ENCODE measurements around the gene WFS1. TPM values are rescaled to one million over a fixed set of nuclear protein-coding genes. Genes with fewer than 3 reads are reported as not detected.

WFS1 gene
- total and polyA plus RNA-seq, 4 donors = 11.9 to 66.1 (median 53.1) TPM

DNA sequence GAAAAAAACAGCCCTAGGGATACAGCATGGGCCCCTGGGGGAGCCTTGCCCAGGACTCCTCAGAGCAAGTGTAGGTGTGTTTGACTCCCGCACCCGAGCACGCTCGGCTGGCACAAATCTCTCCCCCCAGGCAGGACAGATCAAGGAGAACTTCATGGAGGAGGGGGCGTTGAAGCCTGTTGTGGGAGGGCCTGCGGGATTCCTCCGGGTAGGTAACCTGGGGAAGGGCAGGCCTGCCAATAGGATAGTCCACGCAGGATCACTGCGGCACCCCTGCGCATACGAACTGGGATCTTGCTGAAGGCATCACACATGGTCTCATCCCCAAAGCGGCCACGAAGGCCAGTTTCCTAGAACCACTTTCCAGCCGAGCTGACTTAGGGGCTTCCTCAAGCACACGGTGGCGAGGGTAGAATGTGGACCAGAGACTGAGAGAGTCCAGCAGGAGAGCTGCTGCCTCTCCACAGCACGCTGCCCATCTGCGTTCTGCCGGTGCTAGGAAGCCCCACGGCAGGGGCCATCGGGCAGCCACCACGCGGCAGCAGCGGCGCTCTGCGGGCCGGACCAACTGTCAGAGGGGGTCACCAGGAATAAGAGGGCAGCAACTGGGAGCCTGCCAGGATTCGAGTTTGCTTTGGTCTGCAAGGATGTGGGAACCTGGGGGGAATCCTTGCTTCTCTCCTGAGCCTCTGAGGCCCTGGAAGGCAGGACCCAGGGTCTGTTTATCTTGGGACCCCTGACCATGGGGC, 56.8 kb downstream of the WFS1 start:
- Histone ChIP-seq H3K4me1 (ENCODE audit: control insufficient read depth in 1 of 2, insufficient read depth in 2 of 2, low read length in 2 of 2) (no peaks in the 10 kb centered on the region), H3K36me3 (ENCODE audit: control insufficient read depth in 1 of 2, insufficient read depth in 2 of 2, low read length in 1 of 2) (no peaks in the 10 kb centered on the region), H3K4me3 (ENCODE audit: low read length in 2 of 2) (no peak overlapping the region), H3K27me3 (ENCODE audit: control insufficient read depth in 1 of 2, insufficient read depth in 2 of 2, low read length in 1 of 2) (no peaks in the 10 kb centered on the region), H3K9me3 (ENCODE audit: control insufficient read depth, low read length) (peaks cover under 1% of the 10 kb centered on the region), H3K27ac (ENCODE audit: low read depth in 1 of 2, low read length in 2 of 2) (no peak overlapping the region)
- no peak for ATAC-seq (ENCODE audit: low FRiP score)
- intact Hi-C loops (cut with DNase I) = loop anchor here (1.0 kb wide), 3 partner anchors 62 to 76 kb away; no protein-coding TSS in a partner anchor
- DNase-seq = no peak
- 92% methylated on average over 28 of the region's 28 CpGs for WGBS, 2 donors

GRCh38 chr4:6327220-6327917, 57.7 kb downstream of the WFS1 start:
- H3K4me1 ChIP-seq (ENCODE audit: control insufficient read depth in 1 of 2, insufficient read depth in 2 of 2, low read length in 2 of 2) = no peaks in the 10 kb centered on the region
- H3K27ac ChIP-seq (ENCODE audit: low read depth in 1 of 2, low read length in 2 of 2) = no peak overlapping the region
- H3K27me3 ChIP-seq (ENCODE audit: control insufficient read depth in 1 of 2, insufficient read depth in 2 of 2, low read length in 1 of 2) = no peaks in the 10 kb centered on the region
- no peak overlapping the region for H3K4me3 ChIP-seq (ENCODE audit: low read length in 2 of 2)
- intact Hi-C loops (cut with DNase I) = loop anchor here (1.0 kb wide), 3 partner anchors 63 to 77 kb away; no protein-coding TSS in a partner anchor
- DNase-seq = peak; percentile 83 to 94
- no peaks in the 10 kb centered on the region for H3K36me3 ChIP-seq (ENCODE audit: control insufficient read depth in 1 of 2, insufficient read depth in 2 of 2, low read length in 1 of 2)
- WGBS, 2 donors = 19 to 26% methylated on average over 21 of the region's 21 CpGs
- peaks cover 1% of the 10 kb centered on the region for H3K9me3 ChIP-seq (ENCODE audit: control insufficient read depth, low read length)
- peak; percentile 86 for ATAC-seq (ENCODE audit: low FRiP score)

GRCh38 chr4:6328526-6328925, 58.9 kb downstream of the WFS1 start:
- H3K36me3 ChIP-seq (ENCODE audit: control insufficient read depth in 1 of 2, insufficient read depth in 2 of 2, low read length in 1 of 2) = no peaks in the 10 kb centered on the region
- H3K4me1 ChIP-seq (ENCODE audit: control insufficient read depth in 1 of 2, insufficient read depth in 2 of 2, low read length in 2 of 2) = no peaks in the 10 kb centered on the region
- intact Hi-C loops (cut with DNase I) = no loop called here
- no peak overlapping the region for H3K27ac ChIP-seq (ENCODE audit: low read depth in 1 of 2, low read length in 2 of 2)
- ATAC-seq (ENCODE audit: low FRiP score) (no peak), DNase-seq (no peak)
- peaks cover 1% of the 10 kb centered on the region for H3K9me3 ChIP-seq (ENCODE audit: control insufficient read depth, low read length)
- 85% methylated on average over 8 of the region's 8 CpGs for WGBS, 2 donors
- no peaks in the 10 kb centered on the region for H3K27me3 ChIP-seq (ENCODE audit: control insufficient read depth in 1 of 2, insufficient read depth in 2 of 2, low read length in 1 of 2)
- no peak overlapping the region for H3K4me3 ChIP-seq (ENCODE audit: low read length in 2 of 2)

DNA sequence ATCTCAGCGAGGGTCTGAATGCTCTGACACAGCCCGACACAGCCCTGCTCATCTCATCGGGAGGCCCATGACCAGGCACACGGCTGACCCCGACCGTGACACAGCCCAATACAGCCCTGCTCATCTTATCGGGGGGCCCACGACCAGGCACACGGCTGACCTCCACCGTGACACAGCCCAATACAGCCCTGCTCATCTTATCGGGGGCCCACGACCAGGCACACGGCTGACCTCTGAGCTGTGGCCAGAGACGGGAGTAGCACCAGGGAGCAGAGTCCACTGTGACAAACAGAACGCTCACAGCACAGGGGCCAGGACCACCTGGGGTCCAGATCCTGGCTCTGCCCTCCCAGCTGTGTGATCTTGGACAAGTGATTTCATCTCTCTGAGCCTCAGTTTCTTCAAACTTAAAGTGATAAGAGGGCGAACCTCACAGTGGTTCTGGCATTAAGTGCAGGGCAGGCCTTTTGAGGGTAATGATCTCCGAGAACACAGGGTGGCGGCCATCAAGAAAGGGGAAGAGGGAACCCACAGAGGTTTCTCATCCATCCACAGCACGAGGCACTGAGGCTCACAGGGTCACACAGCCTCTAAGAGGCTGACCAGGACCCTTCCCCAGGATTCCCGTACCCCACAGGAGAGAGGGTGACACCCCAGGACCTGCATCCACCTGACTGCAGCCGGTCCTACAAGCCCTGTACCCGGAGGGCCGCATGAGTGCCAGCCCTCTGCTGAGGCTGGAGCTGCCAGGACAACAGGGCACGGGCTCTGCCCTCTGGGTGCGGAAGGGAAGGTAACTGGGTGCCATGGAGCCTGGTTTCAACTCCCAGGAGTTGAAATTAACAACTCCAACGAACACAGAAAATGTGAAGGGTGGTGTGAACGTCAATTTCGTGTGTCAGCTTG, 60.1 kb downstream of the WFS1 start:
- no peaks in the 10 kb centered on the region for H3K27me3 ChIP-seq (ENCODE audit: control insufficient read depth in 1 of 2, insufficient read depth in 2 of 2, low read length in 1 of 2)
- ATAC-seq (ENCODE audit: low FRiP score) (no peak), DNase-seq (no peak)
- 88 to 89% methylated on average over 28 of the region's 28 CpGs for WGBS, 2 donors
- H3K4me1 ChIP-seq (ENCODE audit: control insufficient read depth in 1 of 2, insufficient read depth in 2 of 2, low read length in 2 of 2) = no peaks in the 10 kb centered on the region
- H3K36me3 ChIP-seq (ENCODE audit: control insufficient read depth in 1 of 2, insufficient read depth in 2 of 2, low read length in 1 of 2) = no peaks in the 10 kb centered on the region
- intact Hi-C loops (cut with DNase I) = no loop called here
- H3K27ac ChIP-seq (ENCODE audit: low read depth in 1 of 2, low read length in 2 of 2) = no peak overlapping the region
- H3K4me3 ChIP-seq (ENCODE audit: low read length in 2 of 2) = no peak overlapping the region
- H3K9me3 ChIP-seq (ENCODE audit: control insufficient read depth, low read length) = peaks cover 5% of the 10 kb centered on the region

- no peak overlapping the region for H3K4me3 ChIP-seq (ENCODE audit: low read length in 2 of 2)
- H3K27me3 ChIP-seq (ENCODE audit: control insufficient read depth in 1 of 2, insufficient read depth in 2 of 2, low read length in 1 of 2) = no peaks in the 10 kb centered on the region
- H3K9me3 ChIP-seq (ENCODE audit: control insufficient read depth, low read length) = peaks cover 5% of the 10 kb centered on the region
- no peaks in the 10 kb centered on the region for H3K4me1 ChIP-seq (ENCODE audit: control insufficient read depth in 1 of 2, insufficient read depth in 2 of 2, low read length in 2 of 2)
- 90 to 93% methylated on average over 7 of the region's 7 CpGs for WGBS, 2 donors
- DNase-seq (no peak), ATAC-seq (ENCODE audit: low FRiP score) (no peak)
- H3K27ac ChIP-seq (ENCODE audit: low read depth in 1 of 2, low read length in 2 of 2) = no peak overlapping the region
- intact Hi-C loops (cut with DNase I) = no loop called here
- H3K36me3 ChIP-seq (ENCODE audit: control insufficient read depth in 1 of 2, insufficient read depth in 2 of 2, low read length in 1 of 2) = no peaks in the 10 kb centered on the region
Measured at GRCh38 chr4:6330384-6330767, 60.7 kb downstream of the WFS1 start.

GRCh38 chr4:6331018-6331417, 61.4 kb downstream of the WFS1 start:
- no peaks in the 10 kb centered on the region for H3K27me3 ChIP-seq (ENCODE audit: control insufficient read depth in 1 of 2, insufficient read depth in 2 of 2, low read length in 1 of 2)
- no peaks in the 10 kb centered on the region for H3K4me1 ChIP-seq (ENCODE audit: control insufficient read depth in 1 of 2, insufficient read depth in 2 of 2, low read length in 2 of 2)
- H3K27ac ChIP-seq (ENCODE audit: low read depth in 1 of 2, low read length in 2 of 2) = no peak overlapping the region
- H3K9me3 ChIP-seq (ENCODE audit: control insufficient read depth, low read length) = peaks cover 5% of the 10 kb centered on the region
- intact Hi-C loops (cut with DNase I) = no loop called here
- no peaks in the 10 kb centered on the region for H3K36me3 ChIP-seq (ENCODE audit: control insufficient read depth in 1 of 2, insufficient read depth in 2 of 2, low read length in 1 of 2)
- DNase-seq = no peak
- WGBS, 2 donors = 85 to 91% methylated on average over 8 of the region's 8 CpGs
- H3K4me3 ChIP-seq (ENCODE audit: low read length in 2 of 2) = no peak overlapping the region
- no peak for ATAC-seq (ENCODE audit: low FRiP score)

DNA sequence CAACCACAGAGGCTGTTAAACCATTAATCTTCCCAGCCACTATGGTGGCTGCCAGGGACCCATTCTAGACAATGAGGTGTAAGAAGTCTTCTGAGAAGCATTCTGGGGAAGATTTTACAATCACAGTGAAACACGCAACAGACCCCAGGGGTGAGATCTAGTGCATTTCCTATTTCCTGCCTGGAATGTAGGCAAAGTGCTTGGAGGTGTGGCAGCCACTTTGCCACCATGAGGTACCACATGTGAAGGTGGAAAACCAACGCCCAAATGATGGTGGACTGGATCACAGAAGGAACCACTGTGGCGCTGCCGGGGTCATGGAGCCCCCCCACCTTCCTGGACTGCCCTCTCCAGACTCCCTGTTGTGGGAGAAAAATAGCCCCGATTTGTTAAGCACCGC, 61.8 kb downstream of the WFS1 start:
- ATAC-seq (ENCODE audit: low FRiP score) (no peak), DNase-seq (no peak)
- no peaks in the 10 kb centered on the region for H3K27me3 ChIP-seq (ENCODE audit: control insufficient read depth in 1 of 2, insufficient read depth in 2 of 2, low read length in 1 of 2)
- H3K4me3 ChIP-seq (ENCODE audit: low read length in 2 of 2) = no peak overlapping the region
- intact Hi-C loops (cut with DNase I) = no loop called here
- H3K9me3 ChIP-seq (ENCODE audit: control insufficient read depth, low read length) = peaks cover 5% of the 10 kb centered on the region
- H3K27ac ChIP-seq (ENCODE audit: low read depth in 1 of 2, low read length in 2 of 2) = no peak overlapping the region
- H3K4me1 ChIP-seq (ENCODE audit: control insufficient read depth in 1 of 2, insufficient read depth in 2 of 2, low read length in 2 of 2) = no peaks in the 10 kb centered on the region
- 96% methylated on average over 6 of the region's 6 CpGs for WGBS, 2 donors
- no peaks in the 10 kb centered on the region for H3K36me3 ChIP-seq (ENCODE audit: control insufficient read depth in 1 of 2, insufficient read depth in 2 of 2, low read length in 1 of 2)

DNA sequence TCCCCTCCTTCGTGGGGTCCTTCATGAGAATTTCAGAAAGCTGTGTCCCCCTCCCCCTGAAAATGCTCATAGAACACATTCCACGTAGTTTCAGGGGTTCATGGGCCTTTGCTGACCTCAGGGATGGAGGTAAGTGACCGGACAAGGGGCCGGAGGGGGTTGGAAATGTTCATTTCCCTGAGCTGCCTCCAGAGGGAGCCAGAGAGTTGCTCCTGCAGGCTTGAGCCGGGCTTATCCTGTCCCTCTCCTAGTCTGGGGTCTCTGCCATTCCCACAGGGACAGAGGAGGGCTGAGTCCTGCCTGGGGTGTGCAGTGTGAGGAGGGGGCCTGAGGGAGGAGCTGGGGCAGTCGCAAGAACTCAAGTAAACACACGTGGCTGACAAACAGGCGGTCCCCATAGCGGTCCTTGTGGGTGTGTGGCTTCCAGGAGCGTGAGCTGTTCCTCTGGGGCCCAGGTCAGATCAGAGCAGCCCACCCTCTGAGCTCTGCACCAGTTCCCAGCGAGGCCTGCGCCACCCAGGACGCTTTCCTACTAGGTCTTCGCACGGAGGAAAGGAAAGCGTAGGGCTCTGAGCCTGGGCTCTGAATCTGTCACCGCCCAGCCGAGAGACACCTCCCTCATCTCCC, 62.5 kb downstream of the WFS1 start:
- Histone ChIP-seq H3K27me3 (ENCODE audit: control insufficient read depth in 1 of 2, insufficient read depth in 2 of 2, low read length in 1 of 2) (no peaks in the 10 kb centered on the region), H3K27ac (ENCODE audit: low read depth in 1 of 2, low read length in 2 of 2) (no peak overlapping the region), H3K4me1 (ENCODE audit: control insufficient read depth in 1 of 2, insufficient read depth in 2 of 2, low read length in 2 of 2) (no peaks in the 10 kb centered on the region), H3K4me3 (ENCODE audit: low read length in 2 of 2) (no peak overlapping the region), H3K9me3 (ENCODE audit: control insufficient read depth, low read length) (peaks cover 5% of the 10 kb centered on the region), H3K36me3 (ENCODE audit: control insufficient read depth in 1 of 2, insufficient read depth in 2 of 2, low read length in 1 of 2) (no peaks in the 10 kb centered on the region)
- no peak for ATAC-seq (ENCODE audit: low FRiP score)
- DNase-seq = no peak
- 65% methylated on average over 18 of the region's 18 CpGs for WGBS, 2 donors
- intact Hi-C loops (cut with DNase I) = no loop called here

Data from aorta (tissue), 5 donors.